Transverse colon (tissue), 4 donors: ENCODE data around the gene NCF4. TPM values are rescaled to one million over a fixed set of nuclear protein-coding genes. Genes with fewer than 3 reads are reported as not detected.

Experiments used
- DNase-seq: peaks from one replicate; pipeline ENCODE4 v3.0.0-alpha.2; 2019
- H3K27ac ChIP-seq, 4 donors: fragments of 200-600 bp; sonication (generic); 2 replicates each; pipeline ENCODE4 v1.5.1; 2016 to 2018; ENCODE audit warnings: inconsistent platforms in 4 of 4
- H3K27me3 ChIP-seq: fragments of 200-600 bp; sonication (generic); 2 replicates; pipeline ENCODE4 v1.5.1; 2017; ENCODE audit warnings: inconsistent platforms
- H3K36me3 ChIP-seq, 4 donors: fragments of 200-600 bp; sonication (generic); 2 replicates each; pipeline ENCODE4 v1.5.1; 2017 to 2019; ENCODE audit warnings: inconsistent platforms in 4 of 4
- H3K4me1 ChIP-seq, 4 donors: fragments of 200-600 bp; sonication (generic); 2 replicates each; pipeline ENCODE4 v1.5.1; 2017 to 2020; ENCODE audit warnings: inconsistent platforms in 4 of 4
- H3K4me3 ChIP-seq, 4 donors: fragments of 200-600 bp; sonication (generic); 1 replicate in 1 of 4; 2 replicates in 3 of 4; pipeline versions ENCODE4 v1.5.1 to v1.6.1; 2017 to 2019; ENCODE audit warnings: inconsistent platforms in 4 of 4
- H3K9me3 ChIP-seq, 2 donors: fragments of 200-600 bp; sonication (generic); 2 replicates each; pipeline ENCODE4 v1.5.1; 2017 to 2019; ENCODE audit warnings: inconsistent platforms in 2 of 2
- EP300 ChIP-seq: sonication (generic); formaldehyde crosslinking; IDR thresholded peaks from one replicate; pipeline ENCODE4 v1.6.1; 2017; ENCODE audit warnings: antibody characterized with exemption, low read depth
- POLR2A ChIP-seq: fragments of 450-650 bp; IDR thresholded peaks from one replicate; pipeline ENCODE4 v1.6.1; 2016; ENCODE audit warnings: antibody characterized with exemption, mild to moderate bottlenecking, moderate library complexity
- POLR2AphosphoS5 ChIP-seq, 3 donors: sonication (generic); formaldehyde crosslinking; IDR thresholded peaks; one replicate each; pipeline ENCODE4 v1.6.1; 2016; ENCODE audit warnings: antibody characterized with exemption in 3 of 3
- WGBS, 2 donors: methylation state at CpG; one replicate each; pipeline ENCODE4 v1.1.5; 2018; ENCODE audit warnings: low coverage in 1 of 2; 5-methylcytosine and 5-hydroxymethylcytosine counted together
- in situ Hi-C, 4 donors: fragments of 200-750 bp; cut with MboI; loops; one replicate each; pipeline versions ENCODE4 v1.15.0 to v1.15.1; 2017; ENCODE audit warnings: low sequenced_read_pairs in 3 of 4, low pct_ligation_motif_present in 1 of 4, low pct_unique_long_range_greater_than_20kb in 1 of 4
- intact Hi-C: fragments of 100-400 bp; cut with DNase I; formaldehyde crosslinking; loops from one replicate; pipeline ENCODE4 v1.15.1; 2023; ENCODE audit warnings: low total_unique reads
- total RNA-seq, 4 donors: library from RNA; depleted of rRNA; stranded (reverse); fragments of >200 nt; gene quantifications; one replicate each; pipeline ENCODE4 v1.1.0, GENCODE V29; 2016
- TF ChIP-seq, protein P1 (sequence below), 5 experiments: fragments of 200-600 bp in 3 of 5; fragments of 450-650 bp in 2 of 5; sonication (generic) in 3 of 5; IDR thresholded peaks; 1 replicate in 2 of 5; 2 replicates in 3 of 5; pipeline ENCODE4 v1.5.1; 2016 to 2017; ENCODE audit warnings: antibody characterized with exemption in 5 of 5, inconsistent platforms in 3 of 5, mild to moderate bottlenecking in 2 of 5, moderate library complexity in 1 of 5

The NCF4 gene
- total RNA-seq, 4 donors from 2014 or later: 9.4 to 98.7 (median 23.5) TPM

DNA sequence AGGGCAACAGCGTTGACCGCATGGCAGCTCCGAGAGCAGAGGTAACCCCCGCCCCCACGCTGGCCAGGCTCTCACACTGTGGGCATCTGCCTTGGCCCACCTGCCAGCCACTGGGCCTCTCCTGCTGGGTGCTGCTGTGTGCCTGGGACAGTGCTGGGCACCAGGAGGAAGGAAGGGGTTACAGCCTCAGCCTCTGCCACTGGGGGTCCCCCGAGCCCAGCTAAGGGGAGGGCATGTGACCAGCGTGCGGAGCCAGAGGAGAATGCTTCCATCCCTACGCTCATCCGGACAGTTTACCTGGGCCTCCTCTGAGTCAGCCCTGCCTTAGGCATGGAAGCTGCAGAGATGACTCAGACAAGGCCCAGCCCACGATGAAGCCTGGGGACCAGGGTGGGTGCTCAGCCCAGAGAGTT, 10.9 kb downstream of the NCF4 start:
- Histone ChIP-seq H3K27ac (no peak overlapping the region), H3K27me3 (no peaks in the 10 kb centered on the region), H3K4me3 (no peak overlapping the region), H3K9me3 (no peaks in the 10 kb centered on the region), H3K36me3 (no peaks in the 10 kb centered on the region), H3K4me1 (peaks cover 0 to 12% (median 6%) of the 10 kb centered on the region in 4 donors)
- in situ Hi-C loops: loop anchor here in 2 of 4 donors (25.0 kb wide), 2 partner anchors 116 to 334 kb away; partner anchors contain the start of gene EIF3D (in 2 of the 2)
- TF ChIP-seq POLR2A: no peak
- TF ChIP-seq, protein P1, sequence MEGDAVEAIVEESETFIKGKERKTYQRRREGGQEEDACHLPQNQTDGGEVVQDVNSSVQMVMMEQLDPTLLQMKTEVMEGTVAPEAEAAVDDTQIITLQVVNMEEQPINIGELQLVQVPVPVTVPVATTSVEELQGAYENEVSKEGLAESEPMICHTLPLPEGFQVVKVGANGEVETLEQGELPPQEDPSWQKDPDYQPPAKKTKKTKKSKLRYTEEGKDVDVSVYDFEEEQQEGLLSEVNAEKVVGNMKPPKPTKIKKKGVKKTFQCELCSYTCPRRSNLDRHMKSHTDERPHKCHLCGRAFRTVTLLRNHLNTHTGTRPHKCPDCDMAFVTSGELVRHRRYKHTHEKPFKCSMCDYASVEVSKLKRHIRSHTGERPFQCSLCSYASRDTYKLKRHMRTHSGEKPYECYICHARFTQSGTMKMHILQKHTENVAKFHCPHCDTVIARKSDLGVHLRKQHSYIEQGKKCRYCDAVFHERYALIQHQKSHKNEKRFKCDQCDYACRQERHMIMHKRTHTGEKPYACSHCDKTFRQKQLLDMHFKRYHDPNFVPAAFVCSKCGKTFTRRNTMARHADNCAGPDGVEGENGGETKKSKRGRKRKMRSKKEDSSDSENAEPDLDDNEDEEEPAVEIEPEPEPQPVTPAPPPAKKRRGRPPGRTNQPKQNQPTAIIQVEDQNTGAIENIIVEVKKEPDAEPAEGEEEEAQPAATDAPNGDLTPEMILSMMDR (IDR thresholded peaks at IDR 0.05): no peak
- TF ChIP-seq EP300: no peak
- TF ChIP-seq POLR2AphosphoS5 (IDR thresholded peaks at IDR 0.05): no peak
- 94% methylated on average over 7 of the region's 11 CpGs; no CpG with 5 or more reads in 1 of the 2 donors for WGBS, 2 donors
- intact Hi-C loops: loop anchor here (5.0 kb wide), 1 partner anchor 106 kb away; no protein-coding TSS in a partner anchor
- no peak for DNase-seq

DNA sequence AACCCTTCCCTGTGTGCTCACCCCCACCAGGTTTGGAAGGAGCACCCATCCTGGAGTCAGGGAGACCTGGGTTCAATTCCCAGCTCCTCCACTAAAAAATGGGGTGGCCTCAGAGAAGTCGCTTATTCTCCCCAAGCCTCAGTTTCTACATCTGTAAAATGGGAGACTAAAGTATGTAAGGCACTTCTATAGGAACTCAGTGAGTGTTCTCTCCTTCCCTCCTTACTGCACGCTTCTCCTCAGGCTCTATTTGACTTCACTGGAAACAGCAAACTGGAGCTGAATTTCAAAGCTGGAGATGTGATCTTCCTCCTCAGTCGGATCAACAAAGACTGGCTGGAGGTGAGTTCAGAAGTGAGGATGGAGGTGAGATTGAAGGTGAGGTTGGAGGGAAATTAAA, 11.3 kb downstream of the NCF4 start:
- Histone ChIP-seq H3K4me1 (peaks cover 0 to 12% (median 6%) of the 10 kb centered on the region in 4 donors), H3K27me3 (no peaks in the 10 kb centered on the region), H3K4me3 (no peak overlapping the region), H3K9me3 (no peaks in the 10 kb centered on the region), H3K27ac (no peak overlapping the region), H3K36me3 (no peaks in the 10 kb centered on the region)
- WGBS, 2 donors: 90 to 95% methylated on average over 2 to 3 of the region's 3 CpGs
- in situ Hi-C loops (loop anchor here in 2 of 4 donors (25.0 kb wide), 2 partner anchors 115 to 335 kb away; partner anchors contain the start of gene EIF3D (in 2 of the 2)), intact Hi-C loops (loop anchor here (5.0 kb wide), 1 partner anchor 105 kb away; no protein-coding TSS in a partner anchor)
- no peak for TF ChIP-seq POLR2AphosphoS5 (IDR thresholded peaks at IDR 0.05)
- TF ChIP-seq POLR2A: no peak
- TF ChIP-seq, protein P1 (IDR thresholded peaks at IDR 0.05): no peak
- no peak for TF ChIP-seq EP300
- no peak for DNase-seq

DNA sequence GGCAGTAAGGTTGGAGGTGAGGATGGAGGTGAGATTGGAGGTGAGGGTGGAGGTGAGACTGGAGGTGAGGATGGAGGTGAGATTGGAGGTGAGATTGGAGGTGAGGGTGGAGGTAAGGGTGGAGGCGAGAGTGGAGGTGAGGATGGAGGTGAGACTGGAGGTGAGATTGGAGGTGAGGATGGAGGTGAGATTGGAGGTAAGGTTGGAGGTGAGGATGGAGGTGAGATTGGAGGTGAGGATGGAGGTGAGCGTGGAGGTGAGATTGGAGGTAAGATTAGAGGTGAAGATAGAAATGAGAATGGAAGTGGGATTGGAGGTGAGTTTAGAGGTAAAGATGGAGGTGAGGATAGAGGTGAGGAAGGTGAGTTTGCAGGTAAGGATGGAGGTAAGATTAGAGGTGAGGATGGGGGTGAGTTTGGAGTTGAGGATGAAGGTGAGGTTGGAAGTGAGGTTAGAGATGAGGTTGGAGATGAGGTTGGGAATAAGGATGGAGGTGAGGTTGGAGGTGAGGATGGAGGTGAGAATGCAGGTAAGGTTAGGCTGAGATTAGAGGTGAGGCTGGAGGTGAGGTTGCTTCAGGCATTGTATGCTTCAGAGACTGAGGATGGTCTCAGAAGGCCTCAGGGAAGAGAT, 12.2 kb downstream of the NCF4 start:
- no peak for DNase-seq
- H3K9me3 ChIP-seq: no peaks in the 10 kb centered on the region
- intact Hi-C loops: loop anchor here (5.0 kb wide), 1 partner anchor 104 kb away; no protein-coding TSS in a partner anchor
- peaks cover 0 to 12% (median 6%) of the 10 kb centered on the region in 4 donors for H3K4me1 ChIP-seq
- in situ Hi-C loops: loop anchor here in 2 of 4 donors (25.0 kb wide), 2 partner anchors 114 to 336 kb away; partner anchors contain the start of gene EIF3D (in 2 of the 2)
- no peaks in the 10 kb centered on the region for H3K27me3 ChIP-seq
- WGBS, 2 donors: 93 to 100% methylated on average over 2 of the region's 2 CpGs
- H3K4me3 ChIP-seq: no peak overlapping the region
- peak overlapping the region; percentile 24 to 76 (median 62) for H3K27ac ChIP-seq
- no peaks in the 10 kb centered on the region for H3K36me3 ChIP-seq
- TF ChIP-seq POLR2AphosphoS5 (IDR thresholded peaks at IDR 0.05) (no peak), POLR2A (no peak), EP300 (no peak)
- TF ChIP-seq, protein P1 (IDR thresholded peaks at IDR 0.05): no peak

DNA sequence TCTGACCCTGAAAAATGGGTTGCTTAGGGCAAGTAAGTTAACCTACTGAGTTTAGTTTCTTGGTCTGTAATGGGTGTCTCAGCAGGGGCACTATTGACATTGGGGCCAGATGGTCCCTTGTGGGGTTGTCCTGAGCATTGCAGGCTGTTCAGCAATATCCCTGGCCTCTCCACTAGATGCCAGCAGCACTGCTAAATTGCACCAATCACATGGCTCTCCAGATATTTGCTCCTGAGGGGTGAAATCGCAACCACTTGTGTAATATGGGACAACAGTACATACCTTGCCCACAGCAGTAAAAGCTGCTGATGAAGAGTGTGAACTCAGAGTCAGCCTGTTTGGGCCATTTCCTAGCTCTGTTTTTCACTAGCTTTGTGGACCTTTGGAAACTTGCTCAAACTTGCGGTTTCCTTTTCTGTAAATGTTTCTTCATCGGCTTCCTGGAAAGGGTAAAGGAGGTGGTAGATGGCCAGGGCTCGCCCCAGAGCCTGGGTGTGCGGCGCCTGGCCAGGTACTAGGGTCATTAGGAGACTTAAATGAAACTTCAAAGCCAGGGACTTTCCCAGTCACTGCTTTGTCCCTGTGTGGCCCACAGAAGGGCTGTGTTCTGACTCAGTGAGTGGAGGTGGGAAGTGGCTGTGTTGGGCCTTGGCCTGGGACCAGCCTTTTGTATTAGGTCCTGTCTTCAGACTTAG, 13.0 kb downstream of the NCF4 start:
- peak overlapping the region; percentile 24 to 76 (median 62) for H3K27ac ChIP-seq
- H3K9me3 ChIP-seq: no peaks in the 10 kb centered on the region
- no peak for TF ChIP-seq POLR2AphosphoS5 (IDR thresholded peaks at IDR 0.05)
- TF ChIP-seq, protein P1 (IDR thresholded peaks at IDR 0.05): peak; percentile 33 to 59 (median 38)
- intact Hi-C loops: loop anchor here (5.0 kb wide), 1 partner anchor 104 kb away; no protein-coding TSS in a partner anchor
- peaks cover 0 to 12% (median 6%) of the 10 kb centered on the region in 4 donors for H3K4me1 ChIP-seq
- peak; percentile 57 for DNase-seq
- no peak overlapping the region for H3K4me3 ChIP-seq
- no peaks in the 10 kb centered on the region for H3K36me3 ChIP-seq
- no peaks in the 10 kb centered on the region for H3K27me3 ChIP-seq
- WGBS, 2 donors: 33% methylated on average over 6 of the region's 6 CpGs; no CpG with 5 or more reads in 1 of the 2 donors
- in situ Hi-C loops: loop anchor here in 2 of 4 donors (25.0 kb wide), 2 partner anchors 114 to 336 kb away; partner anchors contain the start of gene EIF3D (in 2 of the 2)
